SH-SY5Y (cell line): ENCODE results near the gene WNT3A.

ENCODE experiments used
- GATA2 ChIP-seq: IDR thresholded peaks from 2 replicates; pipeline ENCODE4 v1.6.1; 2011; ENCODE audit warnings: mild to moderate bottlenecking, low read depth, low read length
- GATA3 ChIP-seq: IDR thresholded peaks from 2 replicates; pipeline ENCODE4 v1.6.1; 2011; ENCODE audit warnings: low read depth, mild to moderate bottlenecking, low read length, moderate library complexity

The WNT3A gene

GRCh38 chr1:228108055-228108690, 101.4 kb downstream of the WNT3A start:
- TF ChIP-seq GATA3 (no peak), GATA2 (no peak)

DNA sequence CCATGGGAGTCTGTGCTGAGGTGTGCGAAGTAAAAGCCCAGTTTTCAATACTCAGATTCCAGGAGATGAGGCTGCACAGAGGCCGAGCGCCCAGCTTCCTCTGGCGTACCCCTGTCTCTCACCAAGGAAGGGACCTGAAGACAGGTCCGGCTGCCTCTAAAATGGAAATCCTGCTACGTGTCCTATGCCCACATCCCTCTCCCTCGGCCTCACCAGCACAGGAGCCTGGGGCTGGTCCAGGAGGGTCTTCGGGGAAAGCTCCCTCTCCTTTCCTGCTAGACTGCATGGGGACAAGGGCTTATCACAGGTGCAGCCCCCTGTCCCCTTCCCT, 101.9 kb downstream of the WNT3A start:
- TF ChIP-seq GATA3 (no peak), GATA2 (no peak)

GRCh38 chr1:228109073-228109961, 102.5 kb downstream of the WNT3A start, which contains the start of gene MRPL55:
Gene MRPL55, minus strand, starts transcription at chr1:228109299. Its CDS starts 1,039 bp downstream, at chr1:228108260.
- TF ChIP-seq GATA2 (peak; percentile 18; the same call in 1 of the 2 replicates), GATA3 (no peak)

DNA sequence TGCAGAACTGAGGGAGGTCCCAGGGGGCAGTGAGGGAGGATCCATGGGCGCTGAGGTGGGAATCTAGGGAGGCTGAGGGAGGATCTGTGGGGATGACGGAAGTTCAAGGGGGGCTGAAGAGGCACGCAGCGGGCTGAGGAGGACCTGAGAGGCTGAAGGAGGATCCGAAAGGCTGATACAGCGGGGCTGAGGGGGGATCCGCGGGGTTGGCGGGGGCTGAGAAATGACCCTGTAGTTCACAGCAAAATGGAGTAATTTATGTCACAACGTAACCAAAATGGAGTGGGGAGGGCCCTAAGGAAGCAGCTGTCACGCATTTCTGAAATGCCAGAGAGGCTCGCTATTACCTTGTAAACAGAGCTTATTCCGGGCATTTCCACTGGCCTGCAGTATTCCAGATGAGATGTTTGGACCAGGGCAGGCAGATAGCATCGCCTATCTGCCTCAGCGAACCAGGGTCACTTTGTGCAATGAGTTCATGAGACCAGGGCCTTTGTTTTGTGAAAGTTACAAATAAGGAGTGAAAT, 103.2 kb downstream of the WNT3A start:
- TF ChIP-seq GATA3 (no peak), GATA2 (peak; percentile 69)

DNA sequence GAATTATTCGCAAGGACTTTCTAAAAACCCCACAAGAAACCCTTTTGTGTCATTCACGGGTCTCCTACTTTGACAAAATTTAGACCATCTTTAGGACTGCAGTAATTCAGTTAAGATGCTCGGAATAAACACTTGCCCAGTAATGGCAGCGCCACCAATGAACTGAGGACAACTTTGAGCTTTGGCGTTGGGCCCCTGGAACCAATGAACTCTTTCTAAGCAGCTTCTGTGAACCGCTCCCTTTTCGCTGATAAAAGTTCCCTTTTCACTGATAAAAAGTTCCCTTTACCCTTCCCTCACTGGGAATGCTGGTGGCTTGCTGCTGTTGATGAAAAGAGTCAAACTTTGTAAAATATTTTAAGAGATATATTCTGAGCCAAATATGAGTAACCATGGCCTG, 103.8 kb downstream of the WNT3A start:
- TF ChIP-seq GATA3 (no peak), GATA2 (no peak)
